GM19023 (cell line): ENCODE data around the gene KDM4F.

Experiments used
- ATAC-seq: cut with Tn5 transposase; IDR thresholded peaks from one replicate; pipeline ENCODE4 v1.9.1; 2021; ENCODE audit warnings: mild to moderate bottlenecking, moderate library complexity; ENCODE audit not compliant: unreplicated experiment

The KDM4F gene

DNA sequence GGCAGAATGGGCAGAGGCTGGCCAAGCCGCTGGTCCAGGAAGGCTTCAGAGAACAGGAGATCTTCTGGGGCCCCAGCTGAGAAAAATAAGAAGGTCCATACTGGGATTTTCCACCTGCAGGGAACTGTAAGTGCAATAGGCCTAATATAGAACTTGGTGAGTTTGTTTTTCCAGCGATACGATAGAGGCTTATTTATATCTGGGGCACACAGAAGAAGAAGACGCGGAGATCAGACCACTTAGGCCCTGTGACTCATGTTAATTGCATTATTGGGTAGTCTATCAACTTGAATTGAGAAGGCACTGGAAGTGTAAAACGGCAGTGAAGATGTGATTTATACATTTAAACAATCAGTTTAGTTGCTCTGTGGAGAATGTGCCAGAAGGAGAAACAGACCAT lies 9.8 kb downstream of the KDM4F start:
- no peak for ATAC-seq

- no peak for ATAC-seq
Measured at GRCh38 chr11:95065336-95065735, 16.1 kb downstream of the KDM4F start.

DNA sequence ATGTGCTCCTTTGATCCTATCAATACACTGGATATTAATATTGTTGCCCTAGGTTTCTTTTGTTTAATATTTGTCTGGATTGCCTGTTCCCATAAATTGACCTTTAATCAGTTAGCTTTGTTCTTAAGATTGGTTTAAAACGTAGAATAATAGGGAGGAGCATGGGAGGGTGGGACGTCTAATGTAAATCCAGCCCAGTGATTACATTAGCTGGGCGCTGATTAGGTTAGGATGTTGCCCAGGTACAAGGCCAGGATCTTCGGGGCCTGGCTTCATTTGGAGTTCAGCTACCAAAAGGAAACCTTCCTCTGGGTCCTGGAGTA lies 17.5 kb downstream of the KDM4F start, which contains the start of gene SRSF8:
SRSF8 (plus strand) TSS at position 204 of the 323 bp plus-strand sequence. CDS start 308 bp downstream, outside the sequence.
- peak; percentile 47 for ATAC-seq

DNA sequence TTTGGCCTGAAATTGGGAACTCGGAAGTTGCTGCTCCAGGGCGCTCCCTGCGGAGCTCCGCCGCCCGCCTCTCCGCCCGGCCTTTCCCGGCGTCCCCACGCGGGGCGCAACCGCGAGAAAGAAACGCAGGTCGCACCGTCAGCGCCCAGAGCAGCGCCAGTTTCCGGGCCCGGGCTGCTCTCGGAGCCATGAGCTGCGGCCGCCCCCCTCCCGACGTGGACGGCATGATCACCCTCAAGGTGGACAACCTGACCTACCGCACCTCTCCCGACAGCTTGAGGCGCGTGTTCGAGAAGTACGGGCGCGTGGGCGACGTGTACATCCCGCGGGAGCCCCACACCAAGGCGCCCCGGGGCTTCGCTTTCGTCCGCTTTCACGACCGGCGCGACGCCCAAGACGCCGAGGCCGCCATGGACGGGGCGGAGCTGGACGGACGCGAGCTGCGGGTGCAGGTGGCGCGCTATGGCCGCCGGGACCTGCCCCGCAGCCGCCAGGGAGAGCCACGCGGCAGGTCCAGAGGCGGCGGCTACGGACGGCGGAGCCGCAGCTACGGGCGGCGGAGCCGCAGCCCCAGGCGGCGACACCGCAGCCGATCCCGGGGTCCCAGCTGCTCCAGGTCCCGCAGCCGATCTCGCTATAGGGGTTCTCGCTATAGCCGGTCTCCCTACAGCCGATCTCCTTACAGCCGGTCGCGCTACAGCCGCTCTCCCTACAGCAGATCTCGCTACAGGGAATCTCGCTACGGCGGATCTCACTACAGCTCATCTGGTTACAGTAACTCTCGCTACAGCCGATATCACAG lies 18.0 kb downstream of the KDM4F start:
- ATAC-seq: peak; percentile 72

- no peak for ATAC-seq
Measured at GRCh38 chr11:95067841-95068219, 18.6 kb downstream of the KDM4F start.

GRCh38 chr11:95068549-95068948 lies 19.3 kb downstream of the KDM4F start:
- ATAC-seq: peak; percentile 51

DNA sequence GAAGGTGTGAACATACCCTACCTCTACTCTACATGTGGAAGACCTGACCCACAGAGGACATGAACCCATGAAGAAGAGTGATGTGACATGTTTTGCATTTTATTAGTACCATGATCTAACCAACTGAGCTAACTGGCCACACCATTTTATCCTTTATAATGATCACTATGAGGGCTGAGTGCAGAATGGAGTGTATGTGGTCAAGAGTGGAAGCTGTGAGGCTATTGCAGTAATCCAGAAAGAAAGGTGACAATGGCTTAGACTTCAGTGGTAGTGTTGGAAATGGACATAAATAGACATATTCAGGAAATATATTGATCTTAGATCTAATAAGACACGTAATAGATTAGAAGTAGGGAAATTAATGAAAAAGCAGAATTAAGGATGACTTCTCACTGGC lies 21.2 kb downstream of the KDM4F start:
- ATAC-seq: no peak

DNA sequence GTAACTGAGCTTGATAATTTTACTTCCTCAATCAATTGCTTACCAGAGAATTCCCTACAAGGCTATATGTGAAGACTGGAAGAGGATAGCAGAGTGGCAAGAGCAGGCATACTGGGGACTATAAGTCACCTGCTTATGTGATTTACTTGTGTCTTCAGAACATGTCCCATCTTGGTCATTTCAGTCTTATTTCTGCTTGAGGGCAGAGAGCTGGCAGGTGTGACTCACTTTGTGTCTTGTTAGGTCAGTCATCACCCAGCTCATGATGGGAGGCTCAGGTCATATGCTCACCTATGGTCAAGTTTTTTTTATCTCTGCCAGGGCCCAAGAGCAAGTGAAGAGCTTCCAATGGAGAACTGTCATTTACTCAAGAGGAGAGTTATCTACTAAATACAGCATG lies 23.7 kb downstream of the KDM4F start:
- ATAC-seq: no peak

DNA sequence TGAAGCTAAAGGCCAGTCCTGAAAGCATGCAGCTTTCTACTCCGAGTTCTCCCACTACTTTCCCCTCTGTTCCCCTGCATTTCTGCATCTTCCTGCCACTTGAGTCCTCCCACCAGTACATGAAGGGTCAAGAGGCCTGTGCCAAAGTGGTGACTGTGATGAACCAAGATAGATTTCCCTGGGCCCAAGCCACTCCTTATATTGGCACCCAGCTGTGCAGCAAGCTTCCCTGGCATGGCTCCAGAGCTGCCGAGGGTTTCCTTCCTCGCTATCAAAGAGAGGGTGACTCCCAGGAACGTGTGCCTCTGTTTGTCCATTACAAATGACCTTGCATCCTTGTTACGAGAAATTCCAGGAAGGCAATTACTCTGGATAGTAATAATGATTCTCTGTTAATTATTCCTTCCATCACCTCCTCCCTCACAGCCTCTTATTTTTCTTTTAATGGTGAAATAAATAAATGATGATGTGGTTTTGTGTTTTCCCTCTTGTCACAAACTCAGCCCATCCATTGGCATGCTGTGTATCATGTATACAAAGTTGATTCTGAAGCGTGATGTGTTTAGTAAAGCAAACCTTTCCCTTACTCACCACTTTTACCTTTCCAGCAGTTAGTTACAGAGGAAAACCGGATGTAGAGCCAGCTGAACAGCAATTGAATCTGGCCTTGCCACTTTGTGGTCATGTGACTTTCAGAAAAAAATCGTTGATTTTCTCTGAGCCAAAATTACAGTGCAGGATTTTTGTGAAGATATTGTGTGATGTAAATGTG lies 25.8 kb downstream of the KDM4F start:
- no peak for ATAC-seq

DNA sequence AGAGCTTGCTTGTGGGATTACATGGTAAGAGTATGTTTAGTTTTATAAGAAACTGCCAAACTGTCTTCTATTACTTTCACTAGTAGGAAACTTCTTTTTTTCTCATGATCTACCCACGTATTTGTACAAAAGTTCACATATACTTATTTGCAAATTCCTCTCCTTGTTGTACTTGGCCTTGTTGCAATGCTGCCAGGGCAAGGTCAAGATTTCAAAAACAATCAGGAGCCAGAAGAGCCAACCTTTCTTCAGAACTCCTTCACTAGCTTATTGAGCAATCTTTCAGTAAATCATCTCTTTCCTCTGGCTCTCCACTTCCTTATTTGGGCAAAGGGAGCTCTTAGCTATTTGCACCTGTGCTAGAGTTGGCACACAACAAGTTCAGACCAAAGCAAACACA lies 27.2 kb downstream of the KDM4F start:
- no peak for ATAC-seq

- no peak for ATAC-seq
Measured at GRCh38 chr11:95076981-95077380, 27.8 kb downstream of the KDM4F start.

GRCh38 chr11:95078526-95078925 lies 29.3 kb downstream of the KDM4F start:
- ATAC-seq: no peak

- no peak for ATAC-seq
Measured at GRCh38 chr11:95081010-95081409, 31.8 kb downstream of the KDM4F start.

- ATAC-seq: no peak
Measured at GRCh38 chr11:95081412-95081811, 32.2 kb downstream of the KDM4F start.

DNA sequence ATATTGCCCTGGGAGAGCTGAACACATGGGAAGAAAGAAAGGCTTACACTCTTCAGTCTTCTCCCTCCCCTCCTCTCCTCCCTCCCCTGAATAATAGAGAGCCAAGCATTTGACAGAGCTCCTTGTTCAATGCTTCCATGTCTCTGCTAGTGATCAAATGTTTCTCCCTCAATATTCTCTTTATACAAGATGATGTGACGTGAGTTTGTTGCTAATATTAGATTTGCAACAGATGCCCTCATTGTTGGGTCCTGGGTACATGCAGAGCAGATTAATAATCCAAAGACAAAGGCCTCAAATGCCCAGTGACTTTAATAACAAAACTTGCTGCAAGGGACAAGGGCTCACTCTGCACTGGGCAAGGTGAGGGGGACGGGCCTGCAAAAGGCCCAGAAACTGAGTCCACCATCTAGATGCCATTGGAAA lies 33.4 kb downstream of the KDM4F start:
- ATAC-seq: no peak

DNA sequence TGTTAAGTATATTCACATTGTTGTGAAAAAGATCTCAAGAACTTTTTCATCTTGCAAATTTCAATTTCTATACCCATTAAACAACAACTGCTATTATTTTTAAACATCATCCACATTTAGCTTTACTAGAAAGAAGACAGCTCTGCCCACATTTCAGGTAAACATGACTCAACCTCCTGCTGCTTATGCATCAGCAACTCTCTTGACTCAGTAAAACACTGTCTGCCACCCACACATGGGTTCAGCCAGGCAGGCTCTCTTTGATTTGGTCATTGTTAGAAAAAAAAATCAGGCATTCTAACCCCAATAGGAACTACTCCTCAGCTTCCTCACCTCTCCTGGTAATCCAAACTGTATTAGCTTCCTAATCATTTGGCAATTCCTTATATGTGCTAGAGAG lies 35.3 kb downstream of the KDM4F start:
- ATAC-seq: no peak

- no peak for ATAC-seq
Measured at GRCh38 chr11:95085117-95085816, 36.0 kb downstream of the KDM4F start.

DNA sequence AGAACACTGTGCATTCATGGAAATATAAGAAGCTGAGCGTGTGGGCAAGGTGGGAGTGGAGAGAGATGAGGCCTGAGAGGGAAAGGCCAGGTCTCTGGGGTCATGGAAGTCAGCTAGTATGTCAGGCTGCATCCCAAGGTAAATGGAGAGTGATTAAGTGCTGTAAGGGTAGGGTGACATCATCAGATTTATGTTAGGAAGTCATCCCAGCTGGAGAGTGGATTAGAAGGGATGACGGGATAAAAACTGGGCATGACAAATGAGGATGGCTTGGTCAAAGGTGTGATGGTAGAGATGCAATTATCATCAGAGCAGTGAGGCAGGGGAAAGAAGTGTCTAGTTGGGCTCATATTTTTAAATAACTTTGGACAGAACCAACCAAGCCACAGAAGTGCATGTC lies 36.9 kb downstream of the KDM4F start:
- no peak for ATAC-seq

- no peak for ATAC-seq
Measured at GRCh38 chr11:95086836-95087570, 37.8 kb downstream of the KDM4F start.

DNA sequence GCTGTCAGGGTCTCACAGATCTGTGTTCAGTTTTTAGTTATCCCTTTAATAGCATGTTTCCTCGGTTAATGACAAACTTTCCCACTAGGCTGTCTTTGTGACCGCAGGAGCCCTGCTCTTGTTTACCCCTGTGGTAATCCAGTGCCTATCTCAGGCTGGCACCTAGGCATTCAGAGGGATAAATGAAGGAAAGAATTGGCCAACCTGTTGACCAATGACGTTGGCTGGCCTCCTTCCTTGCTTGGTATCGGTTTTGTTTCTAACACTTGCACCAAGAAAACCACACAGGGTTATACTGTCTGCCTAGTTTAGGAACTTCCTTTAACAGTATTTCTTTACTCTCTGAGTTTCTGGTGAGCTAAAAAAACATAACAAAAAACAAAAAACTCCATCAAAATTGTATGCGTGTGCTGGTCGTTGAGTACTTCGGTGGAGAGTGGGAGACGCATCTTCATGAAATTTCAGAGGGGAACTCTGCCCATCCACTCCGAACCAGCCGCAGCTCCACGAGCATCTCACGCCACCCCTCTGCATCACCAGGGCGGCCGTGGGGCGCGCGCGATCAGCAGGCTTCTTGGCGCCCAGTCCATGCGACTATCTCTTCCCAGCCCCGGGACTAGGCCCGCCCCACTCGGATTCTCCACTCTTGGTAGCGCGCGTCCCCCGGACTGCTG lies 39.9 kb downstream of the KDM4F start:
- ATAC-seq: peak; percentile 55
